ENCODE results near the gene DHRS3.
"Not testable (repeated sequence)": the region's sequence is repeated elsewhere in the genome, so short reads cannot be mapped to it uniquely, and the experiment has no call there.

Gene DHRS3

GRCh38 chr1:12573015-12573825 lies 44.8 kb downstream of the DHRS3 start:
- no peak for DNase-seq (ENCODE audit: low spot score)

GRCh38 chr1:12572522-12572921 lies 45.5 kb downstream of the DHRS3 start:
- no peak for DNase-seq (ENCODE audit: low spot score)

GRCh38 chr1:12570291-12570690 lies 47.7 kb downstream of the DHRS3 start:
- no peak for DNase-seq (ENCODE audit: low spot score)

- DNase-seq (ENCODE audit: low spot score), result no peak
These were observed 49.8 kb downstream of the DHRS3 start for GRCh38 chr1:12568009-12568767.

GRCh38 chr1:12567288-12567819 lies 50.7 kb downstream of the DHRS3 start:
- no peak for DNase-seq (ENCODE audit: low spot score)

- no peak for DNase-seq (ENCODE audit: low spot score)
These were observed 51.3 kb downstream of the DHRS3 start for GRCh38 chr1:12566484-12567287.

GRCh38 chr1:12565966-12566352 lies 52.1 kb downstream of the DHRS3 start:
- no peak for DNase-seq (ENCODE audit: low spot score)

GRCh38 chr1:12565094-12565965 lies 52.7 kb downstream of the DHRS3 start:
- no peak for DNase-seq (ENCODE audit: low spot score)

GRCh38 chr1:12564251-12564650 lies 53.8 kb downstream of the DHRS3 start:
- DNase-seq (ENCODE audit: low spot score), result not testable (repeated sequence)

GRCh38 chr1:12562955-12563576 lies 54.9 kb downstream of the DHRS3 start:
- DNase-seq (ENCODE audit: low spot score), result no peak

GRCh38 chr1:12561121-12561520 lies 56.9 kb downstream of the DHRS3 start:
- no peak for DNase-seq (ENCODE audit: low spot score)

- DNase-seq (ENCODE audit: low spot score), result no peak
These were observed 60.8 kb downstream of the DHRS3 start for GRCh38 chr1:12556957-12557935.

- DNase-seq (ENCODE audit: low spot score), result peak; percentile 91
These were observed 61.6 kb downstream of the DHRS3 start for GRCh38 chr1:12556368-12556930.

- no peak for DNase-seq (ENCODE audit: low spot score)
These were observed 62.3 kb downstream of the DHRS3 start for GRCh38 chr1:12555411-12556367.

GRCh38 chr1:12554521-12555305 lies 63.3 kb downstream of the DHRS3 start:
- DNase-seq (ENCODE audit: low spot score), result no peak

GRCh38 chr1:12553963-12554362 lies 64.0 kb downstream of the DHRS3 start:
- DNase-seq (ENCODE audit: low spot score), result no peak
